Urinary bladder (tissue), 4 donors: Measurements from ENCODE around the gene ARHGAP26. TPM values are rescaled to one million over a fixed set of nuclear protein-coding genes. Genes with fewer than 3 reads are reported as not detected.

Experiments used
- DNase-seq: peaks from one replicate; pipeline ENCODE4 v3.0.0-alpha.2; 2015; ENCODE audit errors: extremely low spot score
- H3K27ac ChIP-seq: one replicate; pipeline ENCODE4 v1.5.1; 2013; ENCODE audit warnings: low read depth, mild to moderate bottlenecking, moderate library complexity
- H3K36me3 ChIP-seq: one replicate; pipeline ENCODE4 v1.6.1; 2013; ENCODE audit warnings: mild to moderate bottlenecking, moderate library complexity; ENCODE audit not compliant: insufficient read depth
- H3K4me1 ChIP-seq: one replicate; pipeline ENCODE4 v1.6.1; 2013; ENCODE audit warnings: mild to moderate bottlenecking, moderate library complexity; ENCODE audit not compliant: insufficient read depth
- H3K4me3 ChIP-seq: one replicate; pipeline ENCODE4 v1.5.1; 2013; ENCODE audit warnings: low read depth, low read length
- WGBS: extraction: QIAGEN DNeasy Blood & Tissue Kit; methylation state at CpG from one replicate; pipeline ENCODE4 v1.1.7; 2013; 5-methylcytosine and 5-hydroxymethylcytosine counted together
- polyA plus RNA-seq: library from polyadenylated mRNA; stranded (reverse); fragments of 200-250 nt; gene quantifications from one replicate; pipeline ENCODE4 v1.2.3, GENCODE V29; 2013
- total RNA-seq: library from RNA; depleted of rRNA; stranded (reverse); fragments of >200 nt; gene quantifications from one replicate; pipeline ENCODE4 v1.2.3, GENCODE V29; 2014
- donor health status: healthy with polysubstance abuse.
- donor health status: healthy.

Gene ARHGAP26
- total and polyA plus RNA-seq, 2 donors, result 5.7 to 54.2 TPM

GRCh38 chr5:143225511-143225910, 455.3 kb downstream of the ARHGAP26 start:
- no peak overlapping the region for H3K4me3 ChIP-seq
- no peaks in the 10 kb centered on the region for H3K36me3 ChIP-seq
- WGBS, result 96% methylated on average over 4 of the region's 4 CpGs
- no peaks in the 10 kb centered on the region for H3K4me1 ChIP-seq
- H3K27ac ChIP-seq, result no peak overlapping the region
- DNase-seq, result no peak

GRCh38 chr5:143226361-143226760, 456.2 kb downstream of the ARHGAP26 start:
- H3K4me3 ChIP-seq, result no peak overlapping the region
- H3K4me1 ChIP-seq, result no peaks in the 10 kb centered on the region
- H3K27ac ChIP-seq, result no peak overlapping the region
- DNase-seq, result no peak
- WGBS, result 84% methylated on average over 3 of the region's 3 CpGs
- no peaks in the 10 kb centered on the region for H3K36me3 ChIP-seq

GRCh38 chr5:143226872-143227271, 456.7 kb downstream of the ARHGAP26 start:
- 96% methylated on average over 3 of the region's 3 CpGs for WGBS
- Histone ChIP-seq H3K4me3 (no peak overlapping the region), H3K27ac (no peak overlapping the region), H3K4me1 (no peaks in the 10 kb centered on the region), H3K36me3 (no peaks in the 10 kb centered on the region)
- DNase-seq, result no peak

- Histone ChIP-seq H3K36me3 (no peaks in the 10 kb centered on the region), H3K27ac (no peak overlapping the region), H3K4me3 (no peak overlapping the region), H3K4me1 (no peaks in the 10 kb centered on the region)
- whole genome bisulfite sequencing, result 96% methylated on average over 6 of the region's 6 CpGs
- DNase-seq, result no peak
Observed at GRCh38 chr5:143227301-143227700, 457.1 kb downstream of the ARHGAP26 start.

- no peak for DNase-seq
- Histone ChIP-seq H3K4me3 (no peak overlapping the region), H3K4me1 (no peaks in the 10 kb centered on the region), H3K27ac (no peak overlapping the region), H3K36me3 (no peaks in the 10 kb centered on the region)
- 92% methylated on average over 8 of the region's 8 CpGs for WGBS
Observed at GRCh38 chr5:143228597-143229293, 458.6 kb downstream of the ARHGAP26 start.

GRCh38 chr5:143229426-143229895, 459.3 kb downstream of the ARHGAP26 start:
- no peak overlapping the region for H3K4me3 ChIP-seq
- WGBS, result 79% methylated on average over 8 of the region's 8 CpGs
- no peak for DNase-seq
- H3K36me3 ChIP-seq, result no peaks in the 10 kb centered on the region
- no peak overlapping the region for H3K27ac ChIP-seq
- no peaks in the 10 kb centered on the region for H3K4me1 ChIP-seq

GRCh38 chr5:143229896-143230675, 459.9 kb downstream of the ARHGAP26 start:
- Histone ChIP-seq H3K36me3 (no peaks in the 10 kb centered on the region), H3K27ac (no peak overlapping the region), H3K4me3 (no peak overlapping the region), H3K4me1 (no peaks in the 10 kb centered on the region)
- 60% methylated on average over 10 of the region's 10 CpGs for WGBS
- no peak for DNase-seq

GRCh38 chr5:143230676-143230996, 460.5 kb downstream of the ARHGAP26 start:
- Histone ChIP-seq H3K4me3 (no peak overlapping the region), H3K36me3 (no peaks in the 10 kb centered on the region), H3K4me1 (no peaks in the 10 kb centered on the region), H3K27ac (no peak overlapping the region)
- DNase-seq, result no peak
- WGBS, result 87% methylated on average over 6 of the region's 6 CpGs

- no peaks in the 10 kb centered on the region for H3K36me3 ChIP-seq
- no peaks in the 10 kb centered on the region for H3K4me1 ChIP-seq
- no peak for DNase-seq
- 77% methylated on average over 3 of the region's 3 CpGs for WGBS
- no peak overlapping the region for H3K4me3 ChIP-seq
- no peak overlapping the region for H3K27ac ChIP-seq
Observed at GRCh38 chr5:143231416-143231815, 461.2 kb downstream of the ARHGAP26 start.

- Histone ChIP-seq H3K4me3 (no peak overlapping the region), H3K27ac (no peak overlapping the region), H3K36me3 (no peaks in the 10 kb centered on the region), H3K4me1 (no peaks in the 10 kb centered on the region)
- 97% methylated on average over 7 of the region's 7 CpGs for WGBS
- DNase-seq, result no peak
Observed at GRCh38 chr5:143231973-143232812, 462.0 kb downstream of the ARHGAP26 start.

GRCh38 chr5:143233031-143233430, 462.9 kb downstream of the ARHGAP26 start:
- DNase-seq, result no peak
- Histone ChIP-seq H3K36me3 (no peaks in the 10 kb centered on the region), H3K4me3 (no peak overlapping the region), H3K27ac (no peak overlapping the region), H3K4me1 (no peaks in the 10 kb centered on the region)
- 67% methylated on average over 2 of the region's 2 CpGs for whole genome bisulfite sequencing

GRCh38 chr5:143234162-143234842, 464.1 kb downstream of the ARHGAP26 start:
- WGBS, result 90% methylated on average over 9 of the region's 9 CpGs
- H3K27ac ChIP-seq, result no peak overlapping the region

GRCh38 chr5:143235423-143235822, 465.2 kb downstream of the ARHGAP26 start:
- no peak overlapping the region for H3K27ac ChIP-seq

More at GRCh38 chr5:143234162-143234842, 464.1 kb downstream of the ARHGAP26 start:
- Histone ChIP-seq H3K36me3 (no peaks in the 10 kb centered on the region), H3K4me3 (no peak overlapping the region), H3K4me1 (no peaks in the 10 kb centered on the region)
- DNase-seq, result no peak

More at GRCh38 chr5:143235423-143235822, 465.2 kb downstream of the ARHGAP26 start:
- Histone ChIP-seq H3K36me3 (no peaks in the 10 kb centered on the region), H3K4me3 (no peak overlapping the region), H3K4me1 (no peaks in the 10 kb centered on the region)
- WGBS, result 88% methylated on average over 3 of the region's 3 CpGs
- no peak for DNase-seq
